GM19043 (cell line): ENCODE measurements around the gene ISM1.
A peak's percentile ranks its signal among the peaks of the same experiment; 100 is the strongest.
"Not testable (repeated sequence)": the region's sequence is repeated elsewhere in the genome, so short reads cannot be mapped to it uniquely, and the experiment has no call there.

Experiments
- ATAC-seq: cut with Tn5 transposase; IDR thresholded peaks from one replicate; pipeline ENCODE4 v1.9.1; 2021; ENCODE audit warnings: low read depth; ENCODE audit not compliant: unreplicated experiment

Gene ISM1

DNA sequence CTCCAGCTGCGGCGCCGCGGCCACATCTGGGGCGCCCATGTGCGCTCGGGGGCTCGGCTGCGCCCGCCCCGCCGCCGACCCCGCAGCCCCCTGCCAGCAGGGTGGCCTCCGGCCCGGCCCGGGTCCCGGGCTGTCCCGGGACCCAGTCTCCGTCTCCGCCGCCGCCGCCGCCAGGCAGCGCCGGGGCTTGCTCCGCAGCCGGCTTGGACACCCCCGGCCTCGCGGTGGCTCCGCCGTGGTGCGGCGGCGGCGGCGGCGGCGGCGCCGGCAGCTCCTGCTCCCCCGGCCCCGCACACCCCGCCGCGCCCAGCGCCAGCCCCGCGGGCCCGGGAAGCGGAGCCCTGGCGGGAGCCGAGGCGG, 219 bp downstream of the ISM1 start:
- peak; percentile 27 for ATAC-seq

DNA sequence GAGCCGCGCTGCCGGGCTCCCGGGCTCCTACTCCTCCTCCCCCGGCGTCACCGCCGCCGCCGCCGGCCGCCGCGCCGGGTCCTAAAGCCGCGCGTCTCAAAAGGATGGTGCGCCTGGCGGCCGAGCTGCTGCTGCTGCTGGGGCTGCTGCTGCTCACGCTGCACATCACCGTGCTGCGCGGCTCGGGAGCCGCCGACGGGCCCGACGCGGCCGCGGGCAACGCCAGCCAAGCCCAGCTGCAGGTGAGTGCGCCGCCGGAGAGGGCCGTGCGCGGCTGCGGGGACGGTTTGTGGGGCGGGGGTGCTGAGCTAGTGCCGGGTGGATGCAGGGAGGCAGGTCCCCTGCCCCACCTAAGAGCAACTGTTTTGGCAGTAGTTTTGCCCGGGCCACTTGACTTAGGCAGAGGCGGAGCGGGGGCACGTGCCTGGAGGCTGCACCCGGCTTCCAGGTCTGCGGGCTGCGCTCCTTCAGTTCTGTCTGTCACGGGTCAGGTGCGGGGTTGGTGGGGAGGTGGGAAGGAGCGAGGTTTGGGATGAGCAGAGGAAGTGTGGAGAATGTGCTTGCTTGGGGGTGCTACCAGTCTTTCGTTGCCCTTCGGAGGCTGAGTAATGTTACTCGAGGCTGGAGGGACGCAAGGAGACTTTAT, 722 bp downstream of the ISM1 start:
- ATAC-seq, result peak; percentile 71

DNA sequence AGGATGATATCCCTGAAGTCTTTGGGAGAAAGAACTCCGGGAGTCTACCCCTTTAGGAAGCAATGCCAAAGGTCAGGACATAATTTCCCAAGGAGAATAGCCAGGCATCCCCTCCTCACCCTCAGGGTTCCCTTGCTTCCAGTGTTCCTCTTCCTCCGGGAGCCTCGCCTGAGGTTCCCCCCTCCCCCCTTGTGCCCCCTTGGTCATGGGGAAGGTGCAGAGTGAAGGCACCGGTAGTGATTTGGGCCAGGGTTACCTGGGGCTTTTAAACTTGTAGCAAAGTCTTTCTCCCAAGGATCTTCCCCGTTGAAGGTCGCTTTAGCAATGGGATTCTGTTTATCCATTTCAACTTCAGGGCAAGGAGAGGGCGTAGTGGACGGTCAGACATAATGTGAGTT, 1.2 kb downstream of the ISM1 start:
- no peak for ATAC-seq

DNA sequence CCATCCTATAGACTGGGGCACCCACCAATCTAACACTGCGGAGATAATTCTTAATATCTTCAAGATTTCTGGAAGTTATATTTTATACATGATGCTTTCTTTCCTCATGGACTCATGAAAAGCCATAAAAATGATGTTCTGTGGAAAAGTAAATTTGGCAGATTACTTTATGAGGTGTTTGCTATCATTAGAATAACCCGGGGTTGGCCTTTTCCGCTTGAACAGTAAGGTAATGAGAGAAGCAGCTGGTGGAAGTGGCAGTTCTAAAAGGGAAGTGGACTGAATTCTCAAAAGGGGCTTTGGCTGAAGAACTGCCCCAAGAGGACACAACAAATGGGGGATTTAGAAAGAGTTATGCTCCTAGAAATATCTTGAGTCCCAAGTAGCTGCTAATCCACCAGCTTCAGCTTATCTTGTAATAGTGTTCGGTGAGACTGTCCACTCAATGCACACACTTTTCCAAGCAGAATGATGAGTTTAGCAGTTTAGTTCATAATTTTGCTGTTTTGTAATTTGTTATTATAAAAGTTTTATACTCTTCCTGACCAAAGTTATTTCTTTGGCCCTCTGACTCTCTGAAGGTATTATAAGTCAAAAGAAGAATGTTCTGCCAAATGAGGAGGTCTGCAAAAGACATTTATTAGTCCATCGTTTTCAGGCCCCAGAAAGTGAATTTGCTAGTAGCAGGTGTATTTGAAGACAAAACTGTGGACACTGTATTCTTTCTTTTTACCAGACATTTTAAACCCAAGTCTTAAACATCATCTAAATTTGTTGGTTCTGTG, 2.9 kb downstream of the ISM1 start:
- no peak for ATAC-seq

DNA sequence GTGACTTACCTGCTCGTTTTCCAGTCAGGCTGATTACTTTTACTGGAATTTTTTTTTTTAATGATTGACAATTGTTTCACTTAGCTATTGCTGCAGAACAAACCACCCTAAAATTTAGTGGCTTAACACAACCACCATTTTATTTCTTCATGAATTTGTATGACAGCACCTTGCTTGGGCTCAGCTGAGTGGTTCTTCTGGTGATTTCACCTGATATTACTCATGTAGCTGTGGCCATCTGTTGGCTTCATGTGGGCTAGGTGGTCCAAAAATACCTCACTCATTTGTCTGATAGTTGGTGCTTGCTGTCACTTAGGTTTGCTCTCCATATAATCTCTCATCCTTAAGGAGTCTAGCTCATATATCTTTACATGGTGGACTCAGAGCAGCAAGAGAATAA, 5.3 kb downstream of the ISM1 start:
- ATAC-seq, result no peak

DNA sequence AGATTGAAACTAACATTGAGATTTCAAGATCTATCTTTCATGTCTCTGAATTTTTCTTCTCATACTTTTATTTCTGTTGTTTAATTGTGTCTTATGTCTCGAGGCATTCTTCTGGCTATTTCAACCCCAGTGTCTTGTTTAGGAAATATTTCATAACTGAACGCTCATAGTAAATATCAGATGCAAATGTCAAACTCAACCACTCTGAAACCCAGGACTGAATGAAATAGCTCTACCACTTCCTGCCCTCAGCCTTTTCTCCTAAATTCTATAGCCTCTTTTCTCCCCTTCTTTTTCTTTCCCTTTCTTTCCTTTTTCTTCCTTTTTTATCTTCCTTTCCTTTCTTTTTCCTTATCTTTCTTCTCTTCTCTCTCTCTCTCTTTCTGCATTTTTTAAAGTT, 7.7 kb downstream of the ISM1 start:
- ATAC-seq, result no peak

DNA sequence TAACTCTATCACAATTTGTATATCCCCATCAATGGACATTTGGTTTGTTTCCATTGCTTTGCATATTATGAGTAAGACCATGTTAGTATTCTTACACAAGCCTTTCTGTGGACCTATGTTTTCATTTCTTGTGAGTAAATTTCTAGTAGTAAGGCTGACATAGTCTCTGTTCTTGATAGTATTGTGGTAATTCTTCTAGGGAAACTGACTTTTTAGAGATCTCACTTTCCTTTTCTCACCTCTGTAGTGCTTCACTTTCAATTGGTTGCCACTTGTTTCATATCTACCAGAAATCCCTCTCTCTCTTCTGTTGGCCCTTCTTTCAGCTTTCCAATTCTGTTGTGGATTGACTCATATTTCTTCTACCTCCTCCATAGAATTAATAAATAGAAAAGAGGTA, 8.5 kb downstream of the ISM1 start:
- ATAC-seq, result peak; percentile 75

DNA sequence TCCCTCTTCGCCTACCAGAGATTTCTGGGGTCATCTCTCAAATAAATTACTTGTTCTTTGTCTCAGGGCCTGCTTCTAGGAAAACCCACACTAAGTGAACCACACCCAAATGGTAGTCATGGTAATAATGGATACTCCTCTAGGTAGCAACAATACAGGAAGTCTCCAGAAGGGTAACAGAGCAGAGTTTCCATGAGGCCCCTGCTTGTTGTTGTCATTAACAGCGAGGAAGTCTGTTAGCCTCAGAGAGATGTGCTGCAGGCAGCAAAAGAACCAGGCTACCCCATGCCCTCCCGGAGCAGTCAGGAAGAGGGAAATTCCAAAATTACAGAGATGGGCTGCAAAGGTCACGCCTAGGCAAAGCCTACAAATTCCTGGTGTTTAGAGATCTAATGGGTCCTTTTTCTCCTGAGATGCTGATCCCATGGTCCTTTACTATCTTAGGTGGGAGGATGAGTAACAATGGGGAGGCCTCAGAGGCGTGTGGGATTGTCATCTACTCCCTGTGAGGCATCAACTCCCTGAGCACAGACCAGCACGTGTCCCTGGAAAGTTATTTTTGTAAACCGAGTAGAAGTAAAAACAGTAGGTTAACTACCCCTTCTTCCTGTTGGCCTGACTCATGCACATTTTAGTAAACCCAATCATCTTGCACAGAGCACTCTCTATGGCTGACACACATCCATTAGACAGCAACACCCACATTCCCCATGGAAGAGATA, 10.1 kb downstream of the ISM1 start:
- no peak for ATAC-seq

DNA sequence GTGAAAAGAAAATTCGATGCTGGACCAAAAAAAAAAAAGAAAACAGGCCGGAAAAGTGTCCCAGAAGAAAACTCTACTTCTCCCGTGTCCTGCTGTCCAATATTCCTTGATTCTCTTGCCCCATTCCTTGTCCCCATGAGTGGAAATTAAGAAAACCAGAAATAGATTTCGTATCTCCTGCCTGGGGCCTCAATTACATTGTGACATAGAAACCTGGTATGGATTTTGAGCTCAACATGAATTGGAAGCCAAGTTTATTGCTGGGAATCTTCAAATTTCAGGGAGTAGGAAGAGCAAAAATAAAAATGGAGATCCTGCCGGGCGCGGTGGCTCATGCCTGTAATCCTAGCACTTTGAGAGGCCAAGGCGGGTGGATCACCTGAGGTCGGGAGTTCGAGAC, 11.9 kb downstream of the ISM1 start:
- no peak for ATAC-seq

DNA sequence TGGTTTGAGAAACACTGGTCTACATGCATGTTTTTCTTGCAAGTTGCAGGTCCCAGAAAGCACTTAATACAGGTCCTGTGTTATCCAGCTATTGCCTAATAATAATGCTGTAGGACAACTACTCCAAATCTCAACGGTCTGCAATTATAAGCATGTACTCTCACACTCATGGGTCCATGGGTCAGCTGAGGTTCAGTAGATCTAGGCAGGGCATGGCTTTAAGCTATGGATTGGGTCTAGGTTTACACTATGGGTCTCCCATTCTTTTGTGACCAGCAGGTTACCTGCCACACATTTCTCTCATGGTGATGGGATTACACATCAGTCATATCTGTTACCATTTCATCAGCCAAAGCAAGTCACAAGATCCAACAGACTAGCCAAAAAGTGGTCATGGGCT, 13.9 kb downstream of the ISM1 start:
- no peak for ATAC-seq

DNA sequence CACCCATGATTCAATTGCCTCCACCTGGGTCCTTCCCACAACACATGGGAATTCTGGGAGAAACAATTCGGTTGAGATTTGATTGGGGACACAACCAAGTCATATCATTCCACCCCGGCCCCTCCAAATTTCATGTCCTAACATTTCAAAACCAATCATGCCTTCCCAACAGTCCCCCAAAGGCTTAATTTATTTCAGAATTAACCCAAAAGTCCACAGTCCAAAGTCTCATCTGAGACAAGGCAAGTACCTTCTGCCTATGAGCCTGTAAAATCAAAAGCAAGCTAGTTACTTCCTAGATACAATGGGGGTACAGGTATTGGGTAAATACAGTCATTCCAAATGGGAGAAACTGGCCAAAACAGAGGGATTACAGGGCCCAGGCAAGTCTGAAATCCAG, 15.3 kb downstream of the ISM1 start:
- not testable (repeated sequence) for ATAC-seq

DNA sequence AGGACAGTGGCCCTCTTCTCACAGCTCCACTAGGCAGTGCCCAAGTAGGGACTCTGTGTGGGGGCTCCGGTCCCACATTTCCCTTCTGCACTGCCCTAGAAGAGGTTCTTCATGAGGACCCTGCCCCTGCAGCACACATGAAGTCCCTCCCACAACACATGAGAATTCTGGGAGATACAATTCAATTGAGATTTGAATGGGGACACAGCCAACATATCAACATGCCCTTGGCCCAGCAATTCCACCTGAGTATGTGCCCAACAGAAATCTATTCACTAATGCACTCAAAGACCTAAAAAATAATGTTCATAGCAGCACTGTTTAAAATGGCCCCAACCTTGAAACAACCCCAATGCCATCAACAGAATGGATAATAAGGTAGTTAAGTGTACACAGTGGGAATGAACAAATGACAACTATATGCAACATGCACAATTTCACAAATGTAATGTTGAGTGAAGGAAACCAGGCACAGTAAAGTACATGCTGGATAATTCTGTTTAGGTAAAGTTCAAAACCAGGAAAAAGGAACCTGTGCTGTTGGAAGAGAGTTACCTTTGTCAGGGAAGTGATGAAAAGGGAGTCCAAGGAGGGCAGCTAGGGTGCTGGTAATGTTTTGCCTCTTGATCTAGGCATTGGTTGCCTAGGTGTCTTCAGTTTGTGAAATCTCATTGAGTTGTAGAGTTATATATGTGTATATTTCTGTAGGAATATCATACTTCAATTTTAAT, 16.1 kb downstream of the ISM1 start:
- no peak for ATAC-seq

DNA sequence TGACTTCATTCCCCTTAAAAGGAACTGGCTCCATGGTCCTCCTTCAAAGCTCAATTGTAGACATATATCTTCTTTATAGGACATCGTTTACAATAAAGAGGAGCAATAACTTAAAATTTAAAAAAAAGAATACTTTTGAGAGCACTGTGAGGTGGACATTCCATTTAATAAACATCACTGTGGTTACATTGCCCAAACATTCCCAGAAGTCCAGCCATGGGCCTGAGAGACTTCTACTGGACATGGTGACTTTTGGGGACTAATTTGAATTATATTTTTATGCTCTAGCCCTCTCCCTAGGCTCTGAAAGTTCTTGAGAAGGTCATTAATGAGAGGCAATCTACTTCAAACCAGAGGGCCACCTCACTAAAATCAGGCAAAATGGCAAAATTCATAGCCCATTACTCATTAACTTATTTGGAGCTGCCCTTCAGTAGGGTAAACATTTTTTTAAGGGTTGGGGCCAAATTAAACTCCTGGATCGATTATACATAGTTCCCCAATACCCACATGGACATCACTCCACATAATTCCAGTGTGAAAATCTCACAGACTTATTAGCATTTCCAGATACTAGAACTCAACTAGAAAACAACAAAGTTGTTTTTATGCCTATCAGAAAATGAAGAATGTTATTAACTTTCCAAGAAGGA, 17.1 kb downstream of the ISM1 start:
- no peak for ATAC-seq

DNA sequence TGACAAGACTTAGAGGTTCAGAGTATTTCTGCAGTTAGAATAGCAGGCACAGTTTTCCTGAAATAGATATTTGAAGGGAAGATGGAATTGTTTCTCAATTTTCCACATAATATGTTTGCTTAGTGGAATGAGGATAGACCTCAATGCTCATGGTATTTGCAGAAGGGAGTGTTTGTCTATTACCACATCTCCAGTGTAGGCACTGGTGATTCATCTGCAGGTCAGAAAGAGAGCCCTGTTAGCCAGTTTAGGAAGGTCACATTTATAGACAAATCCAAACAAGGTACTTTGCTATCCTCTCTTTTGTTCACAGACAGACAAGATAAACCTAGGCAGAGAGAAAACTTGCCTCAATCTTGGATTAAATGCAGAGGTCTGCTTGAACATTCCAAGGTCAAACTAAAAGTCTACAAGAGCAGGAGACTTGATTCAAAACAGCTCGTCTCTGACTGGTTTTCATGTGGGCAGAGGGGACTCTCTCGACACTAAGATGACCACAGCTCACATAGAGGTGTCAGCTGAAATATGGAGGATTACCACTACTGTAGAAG, 22.8 kb downstream of the ISM1 start:
- no peak for ATAC-seq

DNA sequence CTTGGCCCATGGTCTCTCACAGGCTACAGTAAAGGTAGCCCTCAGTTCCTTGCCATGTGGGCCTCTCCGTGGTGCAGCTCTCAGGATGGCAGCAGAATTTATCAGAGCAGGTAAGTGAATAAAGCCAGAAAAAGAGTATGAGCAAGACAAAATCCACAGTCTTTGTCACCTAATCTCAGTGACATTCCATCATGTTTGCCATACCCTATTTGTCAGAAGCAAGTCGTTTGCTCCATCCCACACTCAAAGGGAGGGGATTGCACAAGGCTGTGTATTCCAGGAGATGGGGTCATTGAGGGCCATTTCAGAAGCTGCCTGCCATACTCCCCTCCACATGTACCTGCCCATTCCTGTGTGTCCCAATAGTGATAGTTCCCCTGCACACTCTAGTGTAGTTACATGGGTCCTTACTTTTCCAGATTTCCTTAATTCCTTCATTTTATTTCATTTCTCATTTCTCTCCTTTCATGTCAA, 24.2 kb downstream of the ISM1 start:
- ATAC-seq, result no peak

DNA sequence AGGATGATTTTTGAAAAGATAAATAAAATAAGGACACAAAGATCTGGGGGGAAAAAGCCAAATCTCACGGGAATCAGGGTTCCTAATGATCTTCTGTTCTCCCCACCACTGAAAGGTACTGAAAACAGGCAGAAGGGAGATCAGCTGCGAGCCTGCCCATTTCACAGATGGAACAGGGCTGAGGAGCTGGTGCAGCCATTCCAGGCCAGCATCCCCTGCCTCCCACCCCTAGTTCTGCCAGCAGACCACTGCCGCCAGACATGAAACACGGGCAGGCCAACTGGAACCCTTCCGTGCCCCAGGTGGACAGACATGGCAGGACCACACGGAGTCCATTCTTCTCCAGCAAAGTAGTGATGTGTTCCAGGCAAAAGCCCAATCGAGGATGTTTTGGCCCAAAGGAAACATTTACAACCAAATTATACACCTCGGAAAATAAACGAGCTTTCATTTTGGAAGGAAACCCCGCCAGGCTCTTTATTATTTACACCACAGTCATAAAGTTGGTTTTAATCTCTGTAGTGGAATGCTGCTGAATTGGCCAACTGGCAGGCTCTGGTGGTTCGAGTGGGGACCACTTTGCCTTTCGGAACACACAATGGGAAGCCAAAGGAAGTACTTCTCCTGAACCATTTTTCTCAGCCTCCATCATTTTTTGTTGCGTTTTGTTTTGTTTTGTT, 28.2 kb downstream of the ISM1 start:
- no peak for ATAC-seq

DNA sequence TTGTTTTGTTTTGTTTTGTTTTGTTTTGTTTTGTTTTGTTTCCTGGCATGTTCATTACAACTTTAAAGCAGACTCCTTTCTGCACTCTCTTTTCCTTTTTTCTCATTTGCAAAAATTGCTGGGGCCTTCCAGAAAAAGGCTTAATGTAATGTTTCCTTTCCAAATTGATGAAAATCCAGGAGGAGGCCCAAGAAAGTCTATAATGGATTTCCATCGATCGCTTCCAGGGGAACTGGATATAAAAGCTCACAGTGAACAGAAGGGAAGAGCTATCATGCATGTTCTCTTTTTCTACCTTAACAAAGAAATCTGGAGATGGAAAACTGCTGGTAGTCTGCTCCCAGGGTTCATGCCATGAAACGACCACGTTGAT, 28.7 kb downstream of the ISM1 start:
- ATAC-seq, result no peak

DNA sequence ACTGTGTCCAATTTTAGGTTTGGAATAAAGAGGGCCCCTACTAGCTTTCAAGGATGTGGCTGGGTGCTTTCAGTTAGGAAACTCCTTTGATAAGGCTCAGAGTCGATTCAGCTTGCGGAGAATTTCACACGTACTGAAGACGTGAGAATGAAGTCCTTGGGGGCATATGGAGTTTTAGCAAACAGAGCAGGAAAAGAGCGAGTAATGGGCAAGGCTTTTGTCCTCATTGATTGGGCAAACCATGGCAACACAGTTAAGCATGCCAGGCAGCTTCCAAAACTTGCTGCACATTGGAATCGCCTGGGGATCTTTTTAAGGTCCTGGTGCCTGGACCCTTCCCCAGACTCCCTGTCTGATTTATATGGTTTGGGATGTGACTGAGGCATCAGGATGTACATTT, 29.2 kb downstream of the ISM1 start:
- no peak for ATAC-seq

DNA sequence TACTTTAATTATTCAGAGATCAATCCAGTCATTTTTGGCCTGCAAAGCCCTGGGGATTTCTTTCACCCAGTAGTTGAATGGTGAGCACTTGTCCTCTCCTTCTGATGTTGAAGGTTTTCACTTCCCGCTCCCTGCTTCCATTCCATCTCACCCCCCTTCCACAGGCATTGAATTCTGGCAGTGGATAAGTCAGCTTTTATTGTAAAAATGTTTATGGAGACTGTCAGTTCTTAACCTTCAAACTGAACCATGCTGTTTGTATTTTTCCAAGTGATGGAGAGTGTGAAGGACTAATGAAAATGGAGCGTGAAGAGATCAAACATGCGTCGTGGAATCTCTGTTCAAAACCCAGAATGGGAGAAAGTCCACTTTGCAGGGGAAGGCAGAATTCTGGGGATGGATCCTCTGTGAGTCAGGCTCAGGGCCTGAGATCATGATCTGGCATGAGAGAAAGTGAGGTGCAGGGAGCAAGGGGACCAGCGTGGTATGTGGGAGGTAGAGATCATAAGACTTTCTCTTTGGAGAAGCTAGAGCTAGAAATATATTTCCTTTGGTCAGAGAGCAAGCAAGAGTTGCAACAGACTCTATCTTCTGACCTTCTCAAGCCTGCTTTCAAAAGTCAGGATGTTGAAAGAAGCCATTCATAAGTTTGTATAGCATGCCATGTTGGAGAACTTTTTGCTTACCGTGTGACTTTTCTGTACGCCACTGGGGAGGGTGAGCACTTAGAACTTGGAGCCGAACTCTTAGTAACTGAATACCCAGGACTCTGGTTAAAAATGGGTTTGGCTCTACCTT, 30.2 kb downstream of the ISM1 start:
- no peak for ATAC-seq
